K562 (cell line): ENCODE results near the gene TMEM208. TPM values are rescaled to one million over a fixed set of nuclear protein-coding genes. Genes with fewer than 3 reads are reported as not detected.

Experiments used
- CBX1 ChIP-seq: sonication (generic); IDR thresholded peaks from 2 replicates; pipeline ENCODE4 v1.6.1; 2016; ENCODE audit warnings: antibody characterized with exemption, low read depth, mild to moderate bottlenecking
- ELF2 ChIP-seq: fragments of 250-450 bp; sonication (Bioruptor Pico); IDR thresholded peaks from 2 replicates; pipeline ENCODE4 v1.5.0; 2021; ENCODE audit warnings: mild to moderate bottlenecking
- FOXP4 ChIP-seq: sonication (generic); formaldehyde crosslinking; IDR thresholded peaks from 2 replicates; pipeline ENCODE4 v1.8.0; 2022; ENCODE audit warnings: mild to moderate bottlenecking, missing genetic modification reagents, borderline replicate concordance
- HNRNPLL ChIP-seq: fragments of 200-400 bp; formaldehyde crosslinking; IDR thresholded peaks from 2 replicates; pipeline ENCODE4 v1.6.1; 2017; ENCODE audit warnings: low read length, low read depth, mild to moderate bottlenecking; ENCODE audit not compliant: poor library complexity, severe bottlenecking
- MXI1 ChIP-seq: IDR thresholded peaks from 2 replicates; pipeline ENCODE4 v1.6.1; 2011; ENCODE audit warnings: low read depth, mild to moderate bottlenecking, improper control_type of control experiment, low read length
- POU5F1 ChIP-seq: fragments of 150-350 bp; IDR thresholded peaks from 2 replicates; pipeline ENCODE4 v1.6.1; 2014; ENCODE audit warnings: borderline replicate concordance, low read length, low read depth, mild to moderate bottlenecking; ENCODE audit not compliant: partially characterized antibody
- U2AF2 ChIP-seq: fragments of 200-400 bp; formaldehyde crosslinking; optimal IDR thresholded peaks from 2 replicates; pipeline ENCODE3; 2017; ENCODE audit warnings: low read depth, mild to moderate bottlenecking, low read length
- ZNF586 ChIP-seq: fragments of 450-650 bp; formaldehyde crosslinking; conservative IDR thresholded peaks from 2 replicates; pipeline ENCODE4 v1.4.0; 2020; ENCODE audit warnings: mild to moderate bottlenecking, moderate library complexity
- ZNF76 ChIP-seq: fragments of 250-450 bp; sonication (Bioruptor Pico); IDR thresholded peaks from 2 replicates; pipeline ENCODE4 v1.4.0; 2020; ENCODE audit warnings: mild to moderate bottlenecking, moderate library complexity, borderline replicate concordance
- polyA plus RNA-seq, 8 experiments: library from polyadenylated mRNA; depleted of rRNA in 4 of 8; stranded (reverse) in 5 of 8; unstranded in 3 of 8; fragments of >200 nt; fragmentation: Nextera tagmentation in 2 of 8; fragmentation: Illumina TruSeq in 1 of 8; extraction: Ambion mirVana in 2 of 8; extraction: Trizol in 1 of 8; gene quantifications; 2 replicates each; pipeline versions ENCODE4 v1.2.1 to v1.2.3, GENCODE V29; 2011 to 2014; ENCODE audit warnings: inconsistent platforms in 1 of 8, missing spikeins in 1 of 8
- total RNA-seq, 7 experiments: library from RNA; depleted of rRNA in 6 of 7; stranded (reverse); fragments of >200 nt in 6 of 7; fragmentation: Illumina TruSeq in 2 of 7; extraction: Trizol in 2 of 7; gene quantifications; 2 replicates each; pipeline versions ENCODE4 v1.2.1 to v1.2.3, GENCODE V29; 2011 to 2021; ENCODE audit warnings: low replicate concordance in 1 of 7
- TF ChIP-seq, protein P1 (sequence below): fragments of 250-450 bp; sonication (Bioruptor Pico); IDR thresholded peaks from 2 replicates; pipeline ENCODE4 v1.5.0; 2021; ENCODE audit warnings: mild to moderate bottlenecking, borderline replicate concordance

Gene TMEM208
- total and polyA plus RNA-seq, 9 of the 15 experiments (the other 6 are each of a cell fraction or from before 2014, with no cell fraction given), result 31.8 to 239 (median 54.3) TPM

- TF ChIP-seq CBX1 (no peak), ZNF76 (CRISPR knock-in tag) (no peak), ZNF586 (CRISPR knock-in tag) (no peak), U2AF2 (no peak), ELF2 (no peak), HNRNPLL (no peak), MXI1 (no peak), POU5F1 (no peak), FOXP4 (CRISPR knock-in tag) (no peak)
- TF ChIP-seq, protein P1, sequence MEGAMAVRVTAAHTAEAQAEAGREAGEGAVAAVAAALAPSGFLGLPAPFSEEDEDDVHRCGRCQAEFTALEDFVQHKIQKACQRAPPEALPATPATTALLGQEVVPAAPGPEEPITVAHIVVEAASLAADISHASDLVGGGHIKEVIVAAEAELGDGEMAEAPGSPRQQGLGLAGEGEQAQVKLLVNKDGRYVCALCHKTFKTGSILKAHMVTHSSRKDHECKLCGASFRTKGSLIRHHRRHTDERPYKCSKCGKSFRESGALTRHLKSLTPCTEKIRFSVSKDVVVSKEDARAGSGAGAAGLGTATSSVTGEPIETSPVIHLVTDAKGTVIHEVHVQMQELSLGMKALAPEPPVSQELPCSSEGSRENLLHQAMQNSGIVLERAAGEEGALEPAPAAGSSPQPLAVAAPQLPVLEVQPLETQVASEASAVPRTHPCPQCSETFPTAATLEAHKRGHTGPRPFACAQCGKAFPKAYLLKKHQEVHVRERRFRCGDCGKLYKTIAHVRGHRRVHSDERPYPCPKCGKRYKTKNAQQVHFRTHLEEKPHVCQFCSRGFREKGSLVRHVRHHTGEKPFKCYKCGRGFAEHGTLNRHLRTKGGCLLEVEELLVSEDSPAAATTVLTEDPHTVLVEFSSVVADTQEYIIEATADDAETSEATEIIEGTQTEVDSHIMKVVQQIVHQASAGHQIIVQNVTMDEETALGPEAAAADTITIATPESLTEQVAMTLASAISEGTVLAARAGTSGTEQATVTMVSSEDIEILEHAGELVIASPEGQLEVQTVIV (CRISPR knock-in tag), result no peak
These were observed 41.2 kb downstream of the TMEM208 start (continued) for GRCh38 chr16:67268136-67268579.
